H9 (cell line): Measurements from ENCODE around the gene LRRFIP1. TPM values are rescaled to one million over a fixed set of nuclear protein-coding genes. Genes with fewer than 3 reads are reported as not detected.

Source experiments
- DNase-seq: peaks from one replicate; pipeline ENCODE4 v3.0.0-alpha.2; 2017
- H2AFZ ChIP-seq: one replicate; pipeline ENCODE4 v1.6.1; 2013; ENCODE audit warnings: mild to moderate bottlenecking, low read length, control low read depth, moderate library complexity
- H2AK5ac ChIP-seq: 2 replicates; pipeline ENCODE4 v1.6.1; 2013; ENCODE audit warnings: low read length, control low read depth, mixed read lengths; ENCODE audit not compliant: insufficient read length
- H2BK120ac ChIP-seq: one replicate; pipeline ENCODE4 v1.6.1; 2013; ENCODE audit warnings: low read depth, mild to moderate bottlenecking, low read length, control low read depth, inconsistent platforms; ENCODE audit not compliant: poor library complexity, severe bottlenecking
- H2BK12ac ChIP-seq: 2 replicates; pipeline ENCODE4 v1.6.1; 2013; ENCODE audit warnings: low read length, control low read depth, mixed read lengths, low read depth; ENCODE audit not compliant: insufficient read length
- H2BK15ac ChIP-seq: 2 replicates; pipeline ENCODE4 v1.6.1; 2013; ENCODE audit warnings: low read depth, low read length, control low read depth
- H2BK20ac ChIP-seq: one replicate; pipeline ENCODE4 v1.6.1; 2013; ENCODE audit warnings: low read depth, mild to moderate bottlenecking, low read length, control low read depth, inconsistent platforms; ENCODE audit not compliant: poor library complexity, severe bottlenecking
- H2BK5ac ChIP-seq: 2 replicates; pipeline ENCODE4 v1.6.1; 2013; ENCODE audit warnings: low read length, control low read depth, mixed read lengths; ENCODE audit not compliant: insufficient read length
- H3K14ac ChIP-seq: 2 replicates; pipeline ENCODE4 v1.6.1; 2013; ENCODE audit warnings: low read length, control low read depth; ENCODE audit not compliant: insufficient read depth
- H3K18ac ChIP-seq: 2 replicates; pipeline ENCODE4 v1.6.1; 2013; ENCODE audit warnings: low read depth, mild to moderate bottlenecking, mixed read lengths, low read length, control low read depth; ENCODE audit not compliant: insufficient read length
- H3K23ac ChIP-seq: 2 replicates; pipeline ENCODE4 v1.6.1; 2013; ENCODE audit warnings: low read length, control low read depth, mixed read lengths, low read depth; ENCODE audit not compliant: insufficient read length
- H3K23me2 ChIP-seq: 2 replicates; pipeline ENCODE4 v1.6.1; 2013; ENCODE audit warnings: low read depth, mild to moderate bottlenecking, mixed read lengths, low read length, control low read depth; ENCODE audit not compliant: insufficient read length, poor library complexity, severe bottlenecking
- H3K27ac ChIP-seq: 2 replicates; pipeline ENCODE4 v1.5.1; 2013; ENCODE audit warnings: low read length, control low read depth, mixed read lengths, low read depth; ENCODE audit not compliant: insufficient read length
- H3K27me3 ChIP-seq: 2 replicates; pipeline ENCODE4 v1.6.1; 2013; ENCODE audit warnings: low read length, control low read depth, inconsistent platforms; ENCODE audit not compliant: insufficient read depth
- H3K4ac ChIP-seq: 2 replicates; pipeline ENCODE4 v1.6.1; 2013; ENCODE audit warnings: low read depth, mild to moderate bottlenecking, control low read depth, inconsistent platforms, low read length, moderate library complexity
- H3K4me1 ChIP-seq: 2 replicates; pipeline ENCODE4 v1.6.1; 2013; ENCODE audit warnings: low read length, control low read depth, inconsistent platforms; ENCODE audit not compliant: insufficient read depth
- H3K4me2 ChIP-seq: 2 replicates; pipeline ENCODE4 v1.6.1; 2013; ENCODE audit warnings: low read length, control low read depth, mixed read lengths; ENCODE audit not compliant: insufficient read length, insufficient read depth
- H3K56ac ChIP-seq: 2 replicates; pipeline ENCODE4 v1.6.1; 2013; ENCODE audit warnings: low read depth, mild to moderate bottlenecking, mixed read lengths, low read length, control low read depth; ENCODE audit not compliant: insufficient read length
- H3K79me1 ChIP-seq: 2 replicates; pipeline ENCODE4 v1.6.1; 2013; ENCODE audit warnings: low read depth, mild to moderate bottlenecking, moderate library complexity, low read length, control low read depth, inconsistent platforms; ENCODE audit not compliant: insufficient read depth, poor library complexity, severe bottlenecking
- H3K79me2 ChIP-seq: 2 replicates; pipeline ENCODE4 v1.6.1; 2013; ENCODE audit warnings: low read length, control low read depth, inconsistent platforms; ENCODE audit not compliant: insufficient read depth
- H3K9ac ChIP-seq: 2 replicates; pipeline ENCODE4 v1.6.1; 2013; ENCODE audit warnings: low read length, control low read depth, mixed read lengths; ENCODE audit not compliant: insufficient read length; ENCODE audit errors: extremely low read depth
- H3K9me3 ChIP-seq: one replicate; pipeline ENCODE4 v1.6.1; 2013; ENCODE audit warnings: low read depth, low read length, inconsistent platforms; ENCODE audit not compliant: control insufficient read depth
- H3T11ph ChIP-seq: one replicate; pipeline ENCODE4 v1.6.1; 2013; ENCODE audit warnings: mild to moderate bottlenecking, low read length, control low read depth, inconsistent platforms
- H4K20me1 ChIP-seq: one replicate; pipeline ENCODE4 v1.6.1; 2013; ENCODE audit not compliant: control insufficient read depth, insufficient read length, insufficient read depth
- H4K5ac ChIP-seq: 2 replicates; pipeline ENCODE4 v1.6.1; 2013; ENCODE audit warnings: low read depth, mild to moderate bottlenecking, mixed read lengths, low read length, control low read depth; ENCODE audit not compliant: insufficient read length
- H4K8ac ChIP-seq: replicated peaks from 2 replicates; pipeline ENCODE4 v1.6.1; 2013; ENCODE audit warnings: low read length, control low read depth, mixed read lengths, low read depth; ENCODE audit not compliant: insufficient read length
- H4K91ac ChIP-seq: 2 replicates; pipeline ENCODE4 v1.6.1; 2013; ENCODE audit warnings: low read depth, mild to moderate bottlenecking, moderate library complexity, mixed read lengths, low read length, control low read depth; ENCODE audit not compliant: insufficient read length
- H3K27ac Mint-ChIP-seq, 3 experiments: 2 replicates in 2 of 3; 3 replicates in 1 of 3; pipeline ENCODE4 v1.8.0; 2020 to 2021; ENCODE audit warnings: mixed read lengths in 3 of 3, mild to moderate bottlenecking in 1 of 3, moderate library complexity in 1 of 3
- H3K27me3 Mint-ChIP-seq: 2 replicates; pipeline ENCODE4 v1.8.0; 2021; ENCODE audit warnings: low read depth, mild to moderate bottlenecking, moderate library complexity, mixed read lengths
- H3K36me3 Mint-ChIP-seq, 3 experiments: 2 replicates in 2 of 3; 3 replicates in 1 of 3; pipeline ENCODE4 v1.8.0; 2020 to 2021; ENCODE audit warnings: low read depth in 3 of 3, mixed read lengths in 3 of 3; ENCODE audit not compliant: insufficient read depth in 1 of 3
- H3K4me1 Mint-ChIP-seq, 2 experiments: 2 replicates each; pipeline ENCODE4 v1.8.0; 2020; ENCODE audit warnings: mixed read lengths in 2 of 2
- H3K4me3 Mint-ChIP-seq, 2 experiments: 2 replicates in 1 of 2; 3 replicates in 1 of 2; pipeline ENCODE4 v1.8.0; 2020 to 2021; ENCODE audit warnings: mild to moderate bottlenecking in 2 of 2, mixed read lengths in 2 of 2, moderate library complexity in 1 of 2
- H3K9me3 Mint-ChIP-seq, 2 experiments: 2 replicates in 1 of 2; 3 replicates in 1 of 2; pipeline ENCODE4 v1.8.0; 2020; ENCODE audit warnings: mild to moderate bottlenecking in 2 of 2, mixed read lengths in 2 of 2, moderate library complexity in 1 of 2
- CTCF ChIP-seq: fragments of 200-600 bp; sonication (generic); conservative IDR thresholded peaks from 3 replicates; pipeline ENCODE4 v1.8.0; 2021; ENCODE audit warnings: antibody characterized with exemption, mild to moderate bottlenecking
- WGBS: extraction: QIAGEN DNeasy Blood & Tissue Kit; methylation state at CpG from one replicate; pipeline ENCODE4 v1.1.7; 2013; ENCODE audit warnings: missing lambda C conversion rate, low lambda C conversion rate, mixed read lengths; ENCODE audit not compliant: insufficient read length; ENCODE audit errors: extremely low coverage; 5-methylcytosine and 5-hydroxymethylcytosine counted together
- total RNA-seq: library from RNA; stranded (reverse); gene quantifications from 2 replicates; pipeline ENCODE4 v1.2.1, GENCODE V29; 2021

The LRRFIP1 gene
- total RNA-seq, 1 experiment from 2014 or later: 38.5 TPM

- Histone ChIP-seq H3K14ac (no peak overlapping the region), H3K4ac (no peak overlapping the region), H2AK5ac (no peak overlapping the region), H2BK5ac (no peak overlapping the region), H2BK15ac (no peak overlapping the region), H3K27me3 (no peaks in the 10 kb centered on the region), H3K9me3 (no peaks in the 10 kb centered on the region), H3K79me1 (no peaks in the 10 kb centered on the region), H3K4me2 (no peak overlapping the region), H3K9ac (no peak overlapping the region), H3K23me2 (peaks cover 14% of the 10 kb centered on the region), H3K56ac (no peak overlapping the region), H2BK120ac (no peak overlapping the region), H4K5ac (no peak overlapping the region), H3K27ac (no peak overlapping the region), H4K8ac (no peak overlapping the region), H3K18ac (no peak overlapping the region), H2BK12ac (no peak overlapping the region), H3K4me1 (peaks cover 3% of the 10 kb centered on the region; the same call in 1 of the 2 replicates), H2AFZ (no peak overlapping the region), H3K79me2 (peaks cover 9% of the 10 kb centered on the region; the same call in 1 of the 2 replicates), H4K91ac (no peak overlapping the region), H3K23ac (no peak overlapping the region), H2BK20ac (no peak overlapping the region), H4K20me1 (peaks cover 2% of the 10 kb centered on the region), H3T11ph (no peak overlapping the region)
- Mint-ChIP-seq H3K27me3 (peaks cover 22% of the 10 kb centered on the region), H3K36me3 (peaks cover 15 to 19% (median 17%) of the 10 kb centered on the region in 3 experiments), H3K4me1 (peaks cover 20 to 28% of the 10 kb centered on the region in 2 experiments), H3K4me3 (peak overlapping the region; percentile 70 to 86; a peak in 2 of 5 replicates), H3K9me3 (peaks cover 11 to 15% of the 10 kb centered on the region in 2 experiments; a peak in 4 of 5 replicates), H3K27ac (no peak overlapping the region; a peak in 1 of 7 replicates)
- DNase-seq: no peak
- TF ChIP-seq CTCF: no peak
- no CpG with 5 or more reads among the region's 6 CpGs for WGBS
Observed at GRCh38 chr2:237689336-237690131, 62.1 kb downstream of the LRRFIP1 start.
